Pons (tissue), 1 donor: ENCODE data around the gene DLK2.
"Not testable (repeated sequence)": the region's sequence is repeated elsewhere in the genome, so short reads cannot be mapped to it uniquely, and the experiment has no call there.

ENCODE experiments used
- DNase-seq: peaks from one replicate; pipeline ENCODE4 v3.0.0-alpha.2; 2016; ENCODE audit warnings: low spot score

The DLK2 gene

GRCh38 chr6:43455531-43456428 is at the start of gene DLK2:
DLK2 (minus strand) TSS chr6:43455548; CDS start chr6:43454825, 723 bp downstream.
- DNase-seq: no peak

DNA sequence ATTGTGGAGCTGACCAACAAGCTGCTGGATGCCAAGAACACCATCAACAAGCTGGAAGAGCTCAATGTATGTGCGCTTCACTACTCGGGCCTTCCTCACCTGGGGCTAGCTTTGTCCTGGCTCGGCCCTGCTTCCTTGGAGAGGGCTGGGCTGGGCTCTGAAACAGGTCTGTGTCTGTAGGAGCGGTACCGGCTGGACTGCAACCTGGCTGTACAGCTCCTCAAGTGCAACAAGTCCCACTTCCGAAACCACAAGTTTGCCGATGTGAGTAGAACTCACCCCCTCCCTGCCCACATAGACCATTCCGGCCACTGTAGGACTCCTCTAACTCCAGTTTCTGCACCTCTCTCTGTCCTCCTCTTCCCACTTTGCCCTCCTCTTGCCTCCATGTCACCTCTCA is 48.1 kb upstream of the DLK2 start:
- no peak for DNase-seq

DNA sequence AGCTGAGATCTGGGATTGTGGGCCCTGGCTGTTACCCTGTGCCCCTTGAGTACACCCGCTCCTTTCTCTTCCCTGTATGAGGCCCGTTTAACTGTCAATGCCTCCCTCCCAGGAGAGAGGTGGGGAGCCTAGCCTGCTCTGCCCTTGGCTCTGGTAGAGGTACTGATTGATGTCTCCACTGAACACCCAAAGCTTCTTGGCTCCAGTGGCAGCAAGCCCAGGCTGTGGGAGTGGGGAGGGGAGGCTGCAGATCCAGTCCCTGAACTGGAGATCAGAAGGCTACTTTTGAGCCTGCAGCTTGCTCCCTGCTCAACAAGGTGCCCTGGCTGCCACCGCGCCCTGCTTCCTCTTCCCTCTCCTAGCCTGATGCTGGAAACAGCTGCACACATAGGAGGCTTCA is 47.3 kb upstream of the DLK2 start:
- no peak for DNase-seq

GRCh38 chr6:43500921-43501320 is 45.6 kb upstream of the DLK2 start:
- DNase-seq: no peak

- peak; percentile 47 for DNase-seq
Measured at GRCh38 chr6:43499028-43499815, 43.9 kb upstream of the DLK2 start.

GRCh38 chr6:43498291-43498690 is 42.9 kb upstream of the DLK2 start:
- DNase-seq: not testable (repeated sequence)

GRCh38 chr6:43497689-43498088 is 42.3 kb upstream of the DLK2 start:
- no peak for DNase-seq

DNA sequence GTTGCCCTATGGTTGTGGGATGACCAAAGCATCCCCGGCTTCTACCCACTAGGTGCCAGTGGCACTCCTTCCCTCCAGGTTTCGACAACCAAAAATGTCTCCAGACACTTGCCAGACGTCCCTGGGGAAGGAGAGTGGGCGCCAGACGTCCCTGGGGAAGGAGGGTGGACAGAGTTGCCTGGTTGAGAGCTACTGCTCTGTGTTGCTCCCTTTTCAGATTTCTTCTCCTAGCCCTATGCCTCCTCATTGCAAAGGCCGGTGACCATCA is 41.7 kb upstream of the DLK2 start:
- no peak for DNase-seq

- DNase-seq: no peak
Measured at GRCh38 chr6:43496370-43497128, 41.2 kb upstream of the DLK2 start.

DNA sequence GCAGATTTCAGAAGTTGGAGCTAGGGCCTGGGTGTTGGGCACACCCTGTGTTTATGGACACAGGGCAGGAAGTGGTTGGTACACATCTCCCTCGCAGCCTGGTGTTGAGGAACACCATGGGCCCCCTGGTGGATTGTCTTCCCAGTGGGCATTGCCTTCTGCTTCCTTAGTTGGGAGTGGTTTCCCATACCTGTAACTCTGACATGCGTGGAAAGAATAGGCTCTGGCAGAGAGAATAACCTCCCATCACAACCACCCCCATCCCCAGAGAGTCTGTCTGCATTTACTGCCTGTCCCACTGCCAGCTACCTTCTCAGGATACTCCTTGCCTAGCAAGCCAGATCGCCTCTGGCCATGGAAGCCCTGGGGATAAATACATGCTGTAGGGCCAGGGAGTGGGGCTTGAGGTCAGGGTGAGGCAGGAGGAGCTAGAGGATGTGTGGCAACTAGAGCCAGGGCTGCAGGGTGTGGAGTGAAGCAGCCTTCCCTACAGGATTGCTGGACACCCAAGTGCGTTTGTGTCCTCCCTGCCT is 40.1 kb upstream of the DLK2 start:
- no peak for DNase-seq

- no peak for DNase-seq
Measured at GRCh38 chr6:43494766-43495165, 39.4 kb upstream of the DLK2 start.

DNA sequence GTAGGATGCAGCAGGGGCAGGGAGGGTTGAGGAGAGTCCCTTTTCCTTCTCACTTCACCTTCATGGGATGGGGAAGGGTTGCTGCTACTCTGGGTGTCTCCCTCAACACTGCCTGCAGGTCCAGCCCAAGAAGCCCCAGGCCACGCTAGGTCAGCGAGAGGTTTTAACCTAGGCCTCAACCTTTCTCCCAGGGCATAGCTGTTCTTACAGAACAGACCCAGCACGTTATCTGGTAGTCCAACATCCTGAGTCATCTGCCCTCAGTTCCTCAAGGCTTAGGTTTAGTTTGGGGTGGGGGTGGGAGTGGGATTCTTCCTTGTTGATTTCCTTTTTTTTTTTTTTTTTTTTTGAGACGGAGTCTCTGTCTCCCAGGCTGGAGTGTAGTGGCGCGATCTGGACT is 39.0 kb upstream of the DLK2 start:
- no peak for DNase-seq

GRCh38 chr6:43493833-43494232 is 38.5 kb upstream of the DLK2 start:
- peak; percentile 70 for DNase-seq

GRCh38 chr6:43493230-43493629 is 37.9 kb upstream of the DLK2 start:
- no peak for DNase-seq

DNA sequence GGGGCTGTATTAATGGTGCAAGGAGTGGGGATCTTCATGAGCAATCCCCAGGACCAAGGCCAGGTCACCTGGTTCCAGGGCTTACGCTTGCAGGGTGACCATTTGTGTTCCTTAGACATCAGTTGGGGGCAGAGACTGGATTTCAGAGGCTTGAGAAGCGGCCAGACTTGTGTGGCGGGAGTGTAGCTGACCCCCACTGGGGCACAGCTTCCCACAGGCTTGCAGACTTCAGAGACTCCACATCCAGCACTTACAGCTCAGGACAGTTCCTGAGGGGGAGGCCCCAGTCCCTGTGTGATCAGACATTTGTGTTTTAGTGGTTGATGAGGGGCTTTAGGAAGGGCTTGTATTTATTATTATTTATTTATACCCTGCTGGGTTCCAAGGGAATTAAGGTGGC is 37.3 kb upstream of the DLK2 start:
- DNase-seq: no peak

DNA sequence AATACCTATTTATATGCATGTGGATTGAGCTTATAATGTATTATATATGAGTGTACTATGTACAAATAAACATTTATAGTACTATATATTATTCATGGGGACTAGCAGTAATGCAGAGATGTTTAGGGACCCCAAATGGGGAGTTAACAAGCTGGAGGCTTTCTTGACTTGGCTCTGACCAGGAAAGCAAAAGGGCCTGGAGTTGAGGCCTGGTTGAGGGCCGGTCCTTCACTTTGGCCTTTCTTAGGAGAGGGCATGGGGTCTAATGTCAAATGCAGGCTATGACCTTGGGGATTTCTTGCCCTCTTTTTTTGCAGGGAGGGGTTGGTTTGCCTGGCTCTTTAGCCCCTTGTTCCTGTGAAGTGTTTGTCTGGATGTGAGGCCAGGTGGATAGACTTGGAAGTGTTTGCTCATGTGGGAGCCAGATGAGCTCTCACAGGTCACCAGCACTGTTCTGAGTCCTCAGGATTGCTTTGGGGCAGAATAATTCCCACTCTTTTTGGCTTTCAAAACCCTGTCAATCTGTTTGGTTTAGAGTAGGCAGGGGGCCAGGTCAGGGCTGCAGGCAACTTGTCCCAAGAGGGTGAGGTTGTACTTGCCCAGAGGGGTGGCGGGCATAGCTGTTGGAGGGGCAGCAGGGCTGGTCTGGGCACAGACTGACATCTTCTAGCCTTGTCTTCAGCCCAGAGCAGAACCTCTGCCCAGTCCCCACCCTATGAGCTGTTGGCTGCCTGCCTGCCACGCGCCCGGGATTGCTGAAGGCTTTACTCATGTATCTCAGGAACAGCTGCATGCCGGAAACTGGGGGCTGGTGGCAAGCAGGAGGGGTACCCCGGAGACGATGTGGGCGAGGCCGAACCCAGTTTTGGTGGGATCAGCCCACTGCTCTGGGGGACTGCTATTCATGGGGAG is 36.7 kb upstream of the DLK2 start:
- peak; percentile 89 for DNase-seq

DNA sequence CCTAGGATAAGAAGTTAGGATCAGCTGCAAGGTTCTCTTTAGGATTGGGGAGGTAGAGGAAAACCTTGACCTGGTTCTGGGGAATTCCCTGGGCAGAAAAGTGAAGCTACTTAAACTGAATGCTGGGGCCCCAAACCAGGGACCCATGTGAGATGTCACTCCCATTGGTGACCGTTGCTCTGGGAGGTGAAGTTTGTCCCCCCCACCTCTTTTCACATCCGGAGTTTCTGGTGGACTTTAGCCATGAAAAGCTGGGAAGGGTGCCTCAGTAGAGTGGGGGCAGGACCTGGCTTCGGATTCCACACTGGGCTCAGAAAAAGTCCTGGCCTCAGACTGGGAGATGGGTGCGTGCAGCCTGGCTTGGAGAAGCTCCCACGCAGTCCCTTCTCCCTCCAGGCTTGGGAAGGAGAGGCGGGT is 35.2 kb upstream of the DLK2 start:
- peak; percentile 44 for DNase-seq

- peak; percentile 99 for DNase-seq
Measured at GRCh38 chr6:43489277-43490072, 34.1 kb upstream of the DLK2 start.

DNA sequence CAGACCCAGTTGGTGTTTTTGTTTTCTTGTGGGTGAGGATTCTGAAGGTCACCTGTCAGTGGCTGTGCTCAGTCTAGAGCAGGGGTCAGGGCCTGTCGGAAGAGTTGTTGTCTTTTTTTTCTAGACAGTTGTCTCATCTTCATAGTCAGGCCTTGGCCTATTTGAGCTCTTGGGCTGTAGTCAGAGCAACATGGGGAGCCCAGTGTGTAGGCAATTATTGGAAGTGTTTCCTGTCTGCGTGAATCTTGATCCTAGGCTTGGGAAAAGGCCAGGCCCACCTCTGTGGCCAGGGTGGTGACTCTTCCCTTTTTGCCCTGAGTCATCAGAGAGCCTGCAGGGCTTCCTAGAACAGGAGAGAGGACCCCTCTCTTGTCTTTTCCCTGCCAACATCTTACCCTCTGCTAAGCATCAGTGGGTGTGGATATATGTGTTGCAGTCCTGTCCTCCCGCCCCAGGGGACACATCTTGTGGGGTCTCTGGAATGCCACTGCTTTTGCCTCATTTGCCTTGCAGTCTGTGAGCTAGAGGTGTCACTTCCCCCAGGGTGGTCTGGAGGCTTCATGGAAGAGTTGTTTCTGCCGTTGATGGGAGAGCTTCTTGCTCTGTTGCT is 33.4 kb upstream of the DLK2 start:
- DNase-seq: no peak
